ENCODE data around the gene RPUSD1.

The RPUSD1 gene

GRCh38 chr16:794853-795466 lies 6.8 kb upstream of the RPUSD1 start:
- H3K4me3 ChIP-seq (ENCODE audit: low read depth, low read length): no peak overlapping the region
- peak; percentile 39; the same call in 1 of the 2 replicates for TF ChIP-seq CTCF (IDR thresholded peaks at IDR 0.05; ENCODE audit: control insufficient read depth, extremely low read depth, insufficient read depth)
- DNase-seq (ENCODE audit: low read depth): peak; percentile 31

GRCh38 chr16:794091-794822 lies 6.1 kb upstream of the RPUSD1 start:
- H3K4me3 ChIP-seq (ENCODE audit: low read depth, low read length): no peak overlapping the region
- no peak for DNase-seq (ENCODE audit: low read depth)
- TF ChIP-seq CTCF (IDR thresholded peaks at IDR 0.05; ENCODE audit: control insufficient read depth, extremely low read depth, insufficient read depth): no peak

GRCh38 chr16:793414-793813 lies 5.2 kb upstream of the RPUSD1 start:
- TF ChIP-seq CTCF (IDR thresholded peaks at IDR 0.05; ENCODE audit: control insufficient read depth, extremely low read depth, insufficient read depth): no peak
- no peak for DNase-seq (ENCODE audit: low read depth)
- H3K4me3 ChIP-seq (ENCODE audit: low read depth, low read length): no peak overlapping the region

GRCh38 chr16:792221-792995 lies 4.2 kb upstream of the RPUSD1 start:
- H3K4me3 ChIP-seq (ENCODE audit: low read depth, low read length): no peak overlapping the region
- TF ChIP-seq CTCF (IDR thresholded peaks at IDR 0.05; ENCODE audit: control insufficient read depth, extremely low read depth, insufficient read depth): no peak
- DNase-seq (ENCODE audit: low read depth): no peak

GRCh38 chr16:791131-791530 lies 3.0 kb upstream of the RPUSD1 start:
- no peak for DNase-seq (ENCODE audit: low read depth)
- no peak overlapping the region for H3K4me3 ChIP-seq (ENCODE audit: low read depth, low read length)
- no peak for TF ChIP-seq CTCF (IDR thresholded peaks at IDR 0.05; ENCODE audit: control insufficient read depth, extremely low read depth, insufficient read depth)

- no peak overlapping the region for H3K4me3 ChIP-seq (ENCODE audit: low read depth, low read length)
- TF ChIP-seq CTCF (IDR thresholded peaks at IDR 0.05; ENCODE audit: control insufficient read depth, extremely low read depth, insufficient read depth): no peak
- no peak for DNase-seq (ENCODE audit: low read depth)
Observed at GRCh38 chr16:790086-790485, 1.9 kb upstream of the RPUSD1 start.
